ENCODE data around the gene SASS6. TPM values are rescaled to one million over a fixed set of nuclear protein-coding genes. Genes with fewer than 3 reads are reported as not detected.
A peak's percentile ranks its signal among the peaks of the same experiment; 100 is the strongest.
"Not testable (repeated sequence)": the region's sequence is repeated elsewhere in the genome, so short reads cannot be mapped to it uniquely, and the experiment has no call there.

SASS6 gene
- total RNA-seq, 1 experiment from 2014 or later, result 14.8 TPM

DNA sequence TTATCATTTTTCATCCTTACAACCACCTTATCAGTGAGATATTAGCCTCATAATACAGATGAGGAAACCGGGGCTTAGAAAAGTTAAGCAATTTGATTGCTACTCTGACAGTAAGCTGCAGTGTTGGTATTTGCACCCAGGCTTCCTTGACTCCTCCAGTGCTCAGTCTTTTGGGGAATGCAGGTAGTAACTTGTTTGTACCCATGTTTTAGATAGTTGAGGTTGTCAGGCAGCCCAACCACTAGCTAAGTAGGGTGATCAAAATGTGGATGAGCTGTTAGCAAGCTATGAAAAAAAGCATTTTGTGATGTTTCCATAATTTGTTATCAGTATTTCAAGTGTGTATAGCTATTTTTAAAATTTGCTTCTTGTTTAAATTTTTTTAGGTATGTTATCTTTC lies 80.8 kb downstream of the SASS6 start:
- no peaks in the 10 kb centered on the region for H3K9me2 ChIP-seq (replicated peaks; ENCODE audit: insufficient read depth, low read length)
- H4K20me1 ChIP-seq (ENCODE audit: insufficient read depth, low read depth, low read length), result peaks cover 12% of the 10 kb centered on the region; the same call in 1 of the 2 replicates
- H3K27me3 ChIP-seq (ENCODE audit: low read length), result no peaks in the 10 kb centered on the region
- DNase-seq, result no peak
- H2AFZ ChIP-seq (ENCODE audit: low read length), result no peak overlapping the region
- peaks cover 23% of the 10 kb centered on the region for H3K36me3 ChIP-seq (ENCODE audit: insufficient read depth, low read length)
- peaks cover 25% of the 10 kb centered on the region for H3K4me1 ChIP-seq (ENCODE audit: low read length)
- H3K27ac ChIP-seq (ENCODE audit: low read length), result no peak overlapping the region
- no peak overlapping the region for H3K9ac ChIP-seq (ENCODE audit: low read length)
- H3K79me2 ChIP-seq (ENCODE audit: low read length), result peaks cover 97% of the 10 kb centered on the region
- no peak overlapping the region for H3K4me2 ChIP-seq (ENCODE audit: low read depth, low read length, poor library complexity, severe bottlenecking)
- H3K9me3 ChIP-seq (ENCODE audit: low read length), result no peaks in the 10 kb centered on the region
- no peak overlapping the region for H3K4me3 ChIP-seq (ENCODE audit: low read length)

DNA sequence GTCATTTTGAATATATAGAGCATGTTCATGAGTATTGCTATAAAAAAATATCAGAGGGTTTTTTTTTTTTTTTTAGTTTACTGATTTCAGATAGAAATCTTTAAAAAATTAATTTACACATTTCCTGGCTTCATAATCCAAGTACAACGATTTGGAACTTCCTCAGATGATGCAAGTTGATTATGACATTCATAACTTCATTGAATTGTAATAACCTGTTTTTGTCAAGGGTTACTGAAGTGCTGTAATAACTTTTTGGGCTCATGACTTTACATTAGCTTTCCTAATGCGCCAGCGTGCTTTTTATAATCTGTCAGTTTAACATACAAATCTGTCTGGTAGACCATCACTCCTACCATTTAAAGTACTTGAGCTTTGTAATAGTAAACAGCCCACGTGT lies 81.3 kb downstream of the SASS6 start:
- Histone ChIP-seq H3K79me2 (ENCODE audit: low read length) (peaks cover 97% of the 10 kb centered on the region), H3K27me3 (ENCODE audit: low read length) (no peaks in the 10 kb centered on the region), H3K9me3 (ENCODE audit: low read length) (no peaks in the 10 kb centered on the region), H3K4me1 (ENCODE audit: low read length) (peaks cover 26% of the 10 kb centered on the region), H3K9ac (ENCODE audit: low read length) (no peak overlapping the region), H3K27ac (ENCODE audit: low read length) (no peak overlapping the region), H3K9me2 (replicated peaks; ENCODE audit: insufficient read depth, low read length) (no peaks in the 10 kb centered on the region), H3K36me3 (ENCODE audit: insufficient read depth, low read length) (peaks cover 23% of the 10 kb centered on the region), H4K20me1 (ENCODE audit: insufficient read depth, low read depth, low read length) (peaks cover 12% of the 10 kb centered on the region; the same call in 1 of the 2 replicates), H3K4me3 (ENCODE audit: low read length) (no peak overlapping the region), H2AFZ (ENCODE audit: low read length) (no peak overlapping the region), H3K4me2 (ENCODE audit: low read depth, low read length, poor library complexity, severe bottlenecking) (no peak overlapping the region)
- no peak for DNase-seq

DNA sequence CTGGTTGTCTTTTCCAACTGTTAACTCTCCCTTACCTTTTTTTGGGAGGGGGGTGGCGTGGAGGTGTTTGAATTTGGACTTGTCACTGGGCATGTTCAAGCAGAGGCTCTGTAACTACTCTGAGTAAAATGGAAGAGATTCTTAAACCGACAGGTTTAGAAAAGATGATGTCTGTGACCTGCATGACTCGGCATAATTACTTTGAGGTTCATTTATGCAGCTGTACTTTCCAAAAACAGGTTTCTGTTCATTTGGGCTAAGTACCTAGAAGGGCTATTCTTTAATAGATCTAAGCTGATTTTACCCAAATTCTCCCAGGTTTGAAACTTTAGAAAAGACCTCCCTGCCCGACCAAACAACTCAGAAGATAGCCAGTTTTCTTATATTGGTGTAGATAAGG lies 82.6 kb downstream of the SASS6 start:
- Histone ChIP-seq H3K9ac (ENCODE audit: low read length) (no peak overlapping the region), H3K9me3 (ENCODE audit: low read length) (no peaks in the 10 kb centered on the region), H2AFZ (ENCODE audit: low read length) (no peak overlapping the region), H3K27ac (ENCODE audit: low read length) (peak overlapping the region; percentile 46), H3K4me3 (ENCODE audit: low read length) (no peak overlapping the region), H3K4me2 (ENCODE audit: low read depth, low read length, poor library complexity, severe bottlenecking) (no peak overlapping the region), H3K79me2 (ENCODE audit: low read length) (peaks cover 97% of the 10 kb centered on the region), H3K9me2 (replicated peaks; ENCODE audit: insufficient read depth, low read length) (no peaks in the 10 kb centered on the region), H3K36me3 (ENCODE audit: insufficient read depth, low read length) (peaks cover 22% of the 10 kb centered on the region), H4K20me1 (ENCODE audit: insufficient read depth, low read depth, low read length) (peaks cover 12% of the 10 kb centered on the region; the same call in 1 of the 2 replicates), H3K4me1 (ENCODE audit: low read length) (peaks cover 39% of the 10 kb centered on the region), H3K27me3 (ENCODE audit: low read length) (no peaks in the 10 kb centered on the region)
- DNase-seq, result no peak

DNA sequence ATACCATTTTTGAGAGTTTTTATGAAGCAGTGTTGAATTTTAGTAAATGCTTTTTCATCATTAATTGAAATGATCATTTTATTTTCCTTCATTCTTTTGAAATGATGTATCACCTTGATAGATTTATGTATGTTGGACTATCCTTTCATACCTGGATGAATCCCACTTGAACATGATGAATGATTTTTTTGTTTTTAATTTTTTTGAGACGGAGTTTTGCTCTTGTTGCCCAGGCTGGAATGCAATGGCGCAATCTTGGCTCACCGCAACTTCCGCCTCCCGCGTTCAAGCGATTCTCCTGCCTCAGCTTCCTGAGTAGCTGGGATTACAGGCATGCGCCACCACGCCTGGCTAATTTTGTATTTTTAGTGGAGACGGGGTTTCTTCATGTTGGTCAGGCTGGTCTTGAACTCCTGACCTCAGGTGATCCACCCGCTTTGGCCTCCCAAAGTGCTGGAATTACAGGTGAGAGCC lies 85.5 kb downstream of the SASS6 start:
- H3K4me3 ChIP-seq (ENCODE audit: low read length); DNase-seq; H3K4me2 ChIP-seq (ENCODE audit: low read depth, low read length, poor library complexity, severe bottlenecking); H3K27ac ChIP-seq (ENCODE audit: low read length); H2AFZ ChIP-seq (ENCODE audit: low read length); H3K27me3 ChIP-seq (ENCODE audit: low read length); H3K9ac ChIP-seq (ENCODE audit: low read length); H3K9me3 ChIP-seq (ENCODE audit: low read length); H3K9me2 ChIP-seq (replicated peaks; ENCODE audit: insufficient read depth, low read length): not testable (repeated sequence)
- Histone ChIP-seq H3K4me1 (ENCODE audit: low read length) (peaks cover 53% of the 10 kb centered on the region), H3K79me2 (ENCODE audit: low read length) (peaks cover 100% of the 10 kb centered on the region), H3K36me3 (ENCODE audit: insufficient read depth, low read length) (peaks cover 31% of the 10 kb centered on the region), H4K20me1 (ENCODE audit: insufficient read depth, low read depth, low read length) (peaks cover 12% of the 10 kb centered on the region; the same call in 1 of the 2 replicates)

DNA sequence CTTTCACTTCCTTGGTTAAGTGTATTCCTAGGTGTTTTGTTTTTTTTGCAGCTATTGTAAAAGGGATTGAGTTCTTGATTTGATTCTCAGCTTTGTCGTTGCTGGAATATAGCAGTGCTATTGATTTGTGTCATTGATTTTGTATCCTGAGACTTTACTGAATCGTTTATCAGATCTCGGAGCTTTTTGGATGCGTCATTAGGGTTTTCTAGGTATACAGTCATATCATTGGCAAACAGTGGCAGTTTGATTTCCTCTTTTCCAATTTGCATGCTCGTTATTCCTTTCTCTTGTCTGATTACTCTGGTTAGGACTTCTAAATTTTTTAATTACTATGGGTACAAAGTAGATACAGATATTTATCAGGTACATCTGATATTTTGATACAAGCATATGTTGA lies 87.5 kb downstream of the SASS6 start:
- Histone ChIP-seq H3K4me3 (ENCODE audit: low read length) (no peak overlapping the region), H3K27me3 (ENCODE audit: low read length) (no peaks in the 10 kb centered on the region), H3K79me2 (ENCODE audit: low read length) (peaks cover 100% of the 10 kb centered on the region), H3K4me2 (ENCODE audit: low read depth, low read length, poor library complexity, severe bottlenecking) (peak overlapping the region; percentile 53), H3K9ac (ENCODE audit: low read length) (no peak overlapping the region), H3K9me3 (ENCODE audit: low read length) (no peaks in the 10 kb centered on the region), H2AFZ (ENCODE audit: low read length) (no peak overlapping the region), H3K27ac (ENCODE audit: low read length) (0 out of 2 replicates have a peak overlapping the region, but pooled peaks have one; percentile 11), H3K36me3 (ENCODE audit: insufficient read depth, low read length) (peaks cover 32% of the 10 kb centered on the region), H3K9me2 (replicated peaks; ENCODE audit: insufficient read depth, low read length) (no peaks in the 10 kb centered on the region), H3K4me1 (ENCODE audit: low read length) (peaks cover 69% of the 10 kb centered on the region), H4K20me1 (ENCODE audit: insufficient read depth, low read depth, low read length) (peaks cover 12% of the 10 kb centered on the region; the same call in 1 of the 2 replicates)
- DNase-seq, result no peak

DNA sequence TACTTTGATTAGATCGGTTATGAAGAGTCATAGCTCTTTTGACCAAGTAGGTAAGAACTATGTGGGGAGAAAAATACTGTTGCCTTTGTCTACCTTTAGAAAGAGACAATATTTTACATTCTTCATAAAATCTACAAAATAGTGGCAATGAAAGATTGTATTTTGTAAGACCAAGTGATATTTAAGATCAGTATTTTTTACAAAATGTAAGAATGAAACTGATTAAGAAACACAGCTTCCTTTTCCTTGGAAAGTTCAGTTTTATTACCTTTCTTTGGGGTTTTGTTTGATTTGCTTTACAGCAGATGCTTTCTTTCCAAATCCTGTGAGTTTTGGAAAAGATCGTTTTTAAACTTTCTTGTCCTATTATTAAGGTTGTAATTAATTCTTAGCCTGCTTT lies 93.1 kb downstream of the SASS6 start:
- peak overlapping the region; percentile 94 for H3K4me3 ChIP-seq (ENCODE audit: low read length)
- H3K36me3 ChIP-seq (ENCODE audit: insufficient read depth, low read length), result peaks cover 19% of the 10 kb centered on the region
- no peaks in the 10 kb centered on the region for H3K9me3 ChIP-seq (ENCODE audit: low read length)
- H3K4me1 ChIP-seq (ENCODE audit: low read length), result peaks cover 59% of the 10 kb centered on the region
- peaks cover 91% of the 10 kb centered on the region for H3K79me2 ChIP-seq (ENCODE audit: low read length)
- H3K27me3 ChIP-seq (ENCODE audit: low read length), result no peaks in the 10 kb centered on the region
- no peak overlapping the region for H2AFZ ChIP-seq (ENCODE audit: low read length)
- no peaks in the 10 kb centered on the region for H3K9me2 ChIP-seq (replicated peaks; ENCODE audit: insufficient read depth, low read length)
- H3K4me2 ChIP-seq (ENCODE audit: low read depth, low read length, poor library complexity, severe bottlenecking), result peak overlapping the region; percentile 86
- H3K27ac ChIP-seq (ENCODE audit: low read length), result peak overlapping the region; percentile 80
- DNase-seq, result no peak
- H4K20me1 ChIP-seq (ENCODE audit: insufficient read depth, low read depth, low read length), result no peaks in the 10 kb centered on the region
- peak overlapping the region; percentile 90 for H3K9ac ChIP-seq (ENCODE audit: low read length)

DNA sequence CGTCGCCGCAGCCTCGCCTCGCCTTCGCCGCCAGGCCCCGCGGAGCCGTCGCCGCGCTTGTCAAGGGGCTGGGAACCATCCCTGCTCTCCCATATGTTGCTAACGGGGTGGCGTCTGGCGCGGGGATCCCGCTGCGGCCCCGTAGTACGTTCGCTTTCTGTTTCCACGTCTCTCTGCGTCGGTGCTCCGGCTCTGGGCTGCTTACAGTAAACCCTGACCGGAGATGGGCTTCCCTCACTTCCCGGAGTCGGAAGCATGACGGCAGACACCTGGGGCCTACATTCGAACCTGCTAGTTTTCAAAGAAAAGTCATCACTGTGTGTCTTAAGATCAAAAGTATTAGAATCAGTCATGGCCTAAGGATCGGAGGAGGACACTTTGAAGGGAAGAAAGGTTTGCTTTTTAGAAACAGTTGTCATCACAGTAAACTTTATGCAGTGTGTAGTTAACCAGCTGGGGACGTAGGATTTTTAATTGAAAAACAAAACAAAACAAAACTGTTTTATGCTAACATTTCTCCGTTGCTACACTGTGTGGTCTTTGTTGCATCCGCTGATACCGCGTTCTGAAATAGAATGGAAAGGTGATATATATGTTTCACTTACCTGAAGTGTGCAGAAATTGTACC lies 94.0 kb downstream of the SASS6 start:
- H3K27me3 ChIP-seq (ENCODE audit: low read length), result no peaks in the 10 kb centered on the region
- H4K20me1 ChIP-seq (ENCODE audit: insufficient read depth, low read depth, low read length), result no peaks in the 10 kb centered on the region
- H3K79me2 ChIP-seq (ENCODE audit: low read length), result peaks cover 83% of the 10 kb centered on the region
- peak overlapping the region; percentile 80 for H3K27ac ChIP-seq (ENCODE audit: low read length)
- H3K4me1 ChIP-seq (ENCODE audit: low read length), result peaks cover 51% of the 10 kb centered on the region
- peak; percentile 85 for DNase-seq
- no peak overlapping the region for H2AFZ ChIP-seq (ENCODE audit: low read length)
- peaks cover 14% of the 10 kb centered on the region for H3K36me3 ChIP-seq (ENCODE audit: insufficient read depth, low read length)
- peak overlapping the region; percentile 94 for H3K4me3 ChIP-seq (ENCODE audit: low read length)
- peak overlapping the region; percentile 90 for H3K9ac ChIP-seq (ENCODE audit: low read length)
- H3K9me2 ChIP-seq (replicated peaks; ENCODE audit: insufficient read depth, low read length), result no peaks in the 10 kb centered on the region
- peak overlapping the region; percentile 86 for H3K4me2 ChIP-seq (ENCODE audit: low read depth, low read length, poor library complexity, severe bottlenecking)
- no peaks in the 10 kb centered on the region for H3K9me3 ChIP-seq (ENCODE audit: low read length)

DNA sequence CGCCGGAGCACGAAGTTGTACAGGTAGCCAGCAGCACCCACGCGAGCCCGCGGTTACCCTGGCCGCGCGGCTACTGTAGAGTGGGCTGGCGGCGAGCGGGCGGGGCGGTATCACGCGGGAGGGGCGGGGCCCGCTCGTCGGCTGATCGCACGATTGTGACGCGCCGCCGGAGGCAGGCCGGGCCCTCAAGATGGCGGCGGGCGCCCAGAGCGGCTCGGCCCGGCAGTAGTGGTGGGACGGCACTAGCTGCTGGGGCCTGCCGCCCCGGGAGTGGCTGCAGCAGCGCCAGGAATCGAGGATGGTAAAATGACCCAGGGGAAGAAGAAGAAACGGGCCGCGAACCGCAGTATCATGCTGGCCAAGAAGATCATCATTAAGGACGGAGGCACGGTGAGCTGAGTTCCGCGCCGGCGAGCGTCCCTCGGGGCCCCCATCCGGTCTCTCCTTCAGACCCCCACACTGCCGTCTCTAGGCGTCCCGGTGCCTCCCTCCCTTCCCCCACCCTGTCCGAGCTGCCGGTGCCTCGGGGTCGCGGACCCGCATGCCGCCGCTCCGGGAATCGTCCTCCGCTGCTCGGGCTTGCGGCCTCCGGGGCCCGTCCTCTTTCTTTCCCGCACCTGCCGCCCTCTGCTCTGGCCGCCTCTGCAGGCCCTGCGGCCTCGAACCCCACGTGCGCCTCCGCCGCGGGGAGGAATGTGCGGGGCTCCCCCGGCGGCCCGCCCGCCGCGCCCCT lies 94.6 kb downstream of the SASS6 start:
- H3K27me3 ChIP-seq (ENCODE audit: low read length), result no peaks in the 10 kb centered on the region
- peak; percentile 96 for DNase-seq

More for the DNA sequence above, 94.6 kb downstream of the SASS6 start:
- H3K4me2 ChIP-seq (ENCODE audit: low read depth, low read length, poor library complexity, severe bottlenecking), result peak overlapping the region; percentile 86
- H3K36me3 ChIP-seq (ENCODE audit: insufficient read depth, low read length), result peaks cover 10% of the 10 kb centered on the region; the same call in 1 of the 2 replicates
- H3K9me2 ChIP-seq (replicated peaks; ENCODE audit: insufficient read depth, low read length), result no peaks in the 10 kb centered on the region
- H3K79me2 ChIP-seq (ENCODE audit: low read length), result peaks cover 76% of the 10 kb centered on the region
- H4K20me1 ChIP-seq (ENCODE audit: insufficient read depth, low read depth, low read length), result no peaks in the 10 kb centered on the region
- peak overlapping the region; percentile 90 for H3K9ac ChIP-seq (ENCODE audit: low read length)
- no peak overlapping the region for H2AFZ ChIP-seq (ENCODE audit: low read length)
- H3K27ac ChIP-seq (ENCODE audit: low read length), result peak overlapping the region; percentile 80
- H3K4me1 ChIP-seq (ENCODE audit: low read length), result peaks cover 50% of the 10 kb centered on the region
- H3K4me3 ChIP-seq (ENCODE audit: low read length), result peak overlapping the region; percentile 94
- H3K9me3 ChIP-seq (ENCODE audit: low read length), result no peaks in the 10 kb centered on the region

Data from Karpas-422 (cell line).